Stimulated activated CD8-positive, alpha-beta memory T cell treated with anti-CD3 and anti-CD28 coated beads, Interleukin-2, amount 100 ng/mL, for 48 hours (primary cell): ENCODE results near the gene SDR42E2.
A peak's percentile ranks its signal among the peaks of the same experiment; 100 is the strongest.
"Not testable (repeated sequence)": the region's sequence is repeated elsewhere in the genome, so short reads cannot be mapped to it uniquely, and the experiment has no call there.

ENCODE experiments used
- DNase-seq, 2 donors: peaks; one replicate each; pipeline ENCODE4 v3.0.0-alpha.2; 2020; ENCODE audit warnings: low read depth in 2 of 2

Gene SDR42E2

DNA sequence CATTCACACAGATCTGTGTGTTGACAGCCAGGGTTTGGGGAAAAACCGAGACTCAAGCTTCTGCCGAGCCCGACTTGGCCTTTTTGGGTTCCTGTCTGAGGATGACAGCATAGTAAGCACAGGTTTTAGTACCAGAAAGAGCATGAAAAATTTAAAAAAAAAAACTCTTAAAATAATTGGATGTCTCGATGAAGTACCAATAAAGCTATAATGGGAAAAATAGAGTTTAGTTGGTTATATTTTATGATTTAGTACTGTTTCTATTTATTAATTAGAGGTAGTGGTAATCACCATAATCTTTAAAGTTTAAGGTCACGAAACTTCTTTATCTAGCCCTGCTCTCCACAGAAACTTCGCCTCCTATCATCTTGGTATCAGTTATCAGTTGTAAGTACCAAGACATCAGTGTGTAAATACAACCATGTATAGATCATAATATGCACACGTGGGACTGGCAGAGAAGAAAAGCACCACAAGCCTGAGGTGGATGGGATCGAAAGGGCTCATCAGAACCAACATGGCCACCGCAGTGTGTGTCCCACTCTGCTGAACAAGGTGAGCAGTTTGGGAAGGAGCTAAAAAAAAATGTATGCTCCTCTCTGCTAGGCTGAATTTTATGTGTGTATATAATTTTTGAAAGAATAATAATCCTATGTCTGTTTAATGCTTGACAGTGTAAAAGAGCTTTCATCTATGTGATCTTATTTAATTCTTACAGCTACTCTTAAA is 29.4 kb downstream of the SDR42E2 start:
- DNase-seq = peak in 1 of 2 donors; percentile 30

DNA sequence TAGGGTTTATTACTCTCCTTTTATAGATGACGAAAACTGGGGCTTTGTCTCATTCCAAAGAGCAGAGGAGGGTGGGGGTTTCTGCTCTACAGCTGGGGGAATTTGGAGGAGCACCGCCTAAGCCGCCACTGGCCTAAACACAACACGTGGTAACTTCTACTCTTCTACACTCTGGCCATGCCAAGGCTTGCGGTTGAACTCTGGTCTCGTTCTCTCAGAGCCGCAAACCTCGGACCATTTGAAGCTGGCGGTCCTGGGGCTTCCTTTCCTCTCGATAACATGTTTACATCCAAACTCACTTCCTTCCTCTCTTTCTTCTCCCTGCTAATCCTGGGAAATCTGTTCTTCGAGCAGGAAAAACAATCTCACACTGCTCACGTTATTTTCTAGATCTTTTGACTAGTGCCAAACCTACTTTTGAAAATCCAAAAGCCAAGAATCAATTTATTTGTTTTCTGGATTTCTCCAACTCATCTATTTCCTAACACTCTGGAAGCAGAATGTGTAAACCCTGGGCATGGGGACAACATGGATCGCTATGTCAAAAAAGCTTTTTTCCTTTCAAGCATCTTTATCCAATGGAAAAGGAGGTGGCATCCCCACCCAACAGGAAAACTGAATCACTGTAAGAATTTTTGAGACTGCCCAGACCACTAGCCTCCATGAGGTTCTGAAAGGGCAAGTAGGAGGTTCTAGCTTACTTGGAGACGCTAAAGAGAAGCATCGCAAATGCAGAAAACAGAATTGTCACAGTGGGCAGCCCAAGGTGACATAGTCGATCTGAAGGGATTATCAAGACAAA is 30.2 kb downstream of the SDR42E2 start:
- peak; percentile 68 for DNase-seq

DNA sequence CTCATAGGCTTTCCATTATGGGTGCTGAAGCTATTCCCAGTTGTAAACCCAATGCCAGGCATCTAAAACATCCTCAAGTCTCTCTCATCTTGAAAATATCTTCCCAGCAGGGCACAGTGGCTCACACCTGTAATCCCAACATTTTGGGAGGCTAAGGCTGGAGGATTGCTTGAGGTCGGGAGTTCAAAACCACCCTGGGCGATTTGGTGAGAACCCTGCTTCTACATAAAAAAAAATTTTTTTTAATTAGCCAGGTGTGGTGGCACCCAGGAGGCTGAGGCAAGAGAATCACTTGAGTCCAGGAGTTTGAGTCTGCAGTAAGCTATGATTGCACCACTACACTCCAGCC is 30.7 kb downstream of the SDR42E2 start:
- DNase-seq = no peak

DNA sequence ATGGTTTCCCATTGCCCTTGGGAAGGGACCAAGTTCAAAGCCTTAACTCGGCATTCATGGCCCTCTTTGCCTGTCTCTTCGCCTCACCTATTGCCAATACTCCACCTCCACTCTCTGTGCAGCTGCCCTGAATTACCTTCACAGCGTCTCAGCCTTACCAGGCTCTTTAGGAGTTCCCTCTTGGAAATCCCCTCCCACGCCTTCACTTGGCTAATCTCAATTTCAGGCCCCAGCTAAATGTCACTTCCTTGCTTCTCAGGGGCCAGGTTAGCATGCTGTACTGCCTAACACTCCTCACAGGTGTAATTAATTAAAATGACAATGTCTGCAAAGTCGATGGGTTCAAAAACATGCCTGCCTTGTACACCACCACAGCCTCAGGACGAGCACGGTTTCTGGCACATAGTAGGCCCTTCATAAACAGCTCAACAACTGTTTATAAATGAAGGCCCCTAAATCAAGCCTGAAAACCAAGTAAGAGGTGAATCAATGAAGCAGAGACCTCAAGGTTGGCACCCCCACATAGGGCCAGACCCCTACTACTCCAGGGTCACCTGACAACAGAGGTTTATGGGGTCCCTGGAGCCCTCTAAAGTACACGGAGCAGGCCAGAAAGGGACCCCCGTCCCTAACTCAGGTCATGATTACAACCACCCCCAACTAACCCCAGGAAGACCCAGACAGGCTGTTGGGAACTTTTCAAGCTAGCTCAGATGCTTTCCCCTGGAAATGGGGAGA is 32.6 kb downstream of the SDR42E2 start:
- DNase-seq = no peak

DNA sequence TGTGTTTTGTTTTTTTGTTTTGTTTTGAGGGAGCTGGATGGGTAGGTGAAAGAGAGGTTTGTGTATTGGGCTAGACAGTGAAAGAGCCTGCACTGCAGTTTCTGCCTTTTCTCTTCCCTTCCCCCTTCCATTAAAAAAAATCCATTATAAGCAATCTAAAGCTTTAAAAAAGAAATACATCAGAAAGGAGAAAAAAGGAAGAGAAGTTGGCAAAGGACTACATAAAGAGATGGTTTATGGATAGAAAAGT is 33.1 kb downstream of the SDR42E2 start:
- DNase-seq = no peak

DNA sequence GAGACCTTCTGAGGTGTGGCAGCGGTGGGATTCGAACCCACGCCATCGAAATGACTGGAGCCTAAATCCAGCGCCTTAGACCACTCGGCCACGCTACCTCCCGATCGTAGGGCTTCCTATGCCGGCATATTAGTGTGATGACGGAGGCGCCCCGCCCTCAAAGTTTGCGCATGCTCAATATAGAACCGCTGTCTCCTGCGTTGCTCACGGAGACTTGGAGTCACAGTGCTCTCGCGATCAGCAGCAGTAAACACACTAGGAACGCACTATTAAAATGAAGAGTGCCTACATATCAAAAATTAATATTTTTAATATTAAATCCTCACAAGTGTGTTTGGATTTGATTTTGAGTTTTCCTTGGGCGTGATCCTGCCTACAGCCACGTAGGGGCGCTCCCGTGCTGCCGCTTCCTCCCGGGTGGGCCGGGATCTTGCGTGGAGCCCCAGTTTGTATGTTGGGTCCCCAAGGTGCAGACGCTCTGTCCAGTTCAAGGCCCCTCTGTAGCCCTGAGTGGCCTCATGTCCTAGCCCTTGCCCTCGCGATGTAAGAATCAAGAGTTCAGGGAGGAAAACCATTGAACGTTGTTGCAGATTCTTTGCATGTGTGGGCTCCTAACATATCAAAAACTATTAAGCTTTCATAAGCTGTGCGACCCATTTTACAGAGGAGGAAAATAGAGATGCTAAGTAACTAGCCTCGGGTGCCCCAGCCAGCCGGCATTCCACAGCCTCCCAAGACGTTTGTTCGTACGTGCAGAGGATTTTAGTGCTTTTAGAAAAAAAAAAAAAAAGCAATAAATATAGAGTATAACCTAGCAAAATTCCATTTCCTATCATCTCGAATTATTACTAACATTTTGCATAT is 33.6 kb downstream of the SDR42E2 start:
- DNase-seq = peak; percentile 73 to 88

DNA sequence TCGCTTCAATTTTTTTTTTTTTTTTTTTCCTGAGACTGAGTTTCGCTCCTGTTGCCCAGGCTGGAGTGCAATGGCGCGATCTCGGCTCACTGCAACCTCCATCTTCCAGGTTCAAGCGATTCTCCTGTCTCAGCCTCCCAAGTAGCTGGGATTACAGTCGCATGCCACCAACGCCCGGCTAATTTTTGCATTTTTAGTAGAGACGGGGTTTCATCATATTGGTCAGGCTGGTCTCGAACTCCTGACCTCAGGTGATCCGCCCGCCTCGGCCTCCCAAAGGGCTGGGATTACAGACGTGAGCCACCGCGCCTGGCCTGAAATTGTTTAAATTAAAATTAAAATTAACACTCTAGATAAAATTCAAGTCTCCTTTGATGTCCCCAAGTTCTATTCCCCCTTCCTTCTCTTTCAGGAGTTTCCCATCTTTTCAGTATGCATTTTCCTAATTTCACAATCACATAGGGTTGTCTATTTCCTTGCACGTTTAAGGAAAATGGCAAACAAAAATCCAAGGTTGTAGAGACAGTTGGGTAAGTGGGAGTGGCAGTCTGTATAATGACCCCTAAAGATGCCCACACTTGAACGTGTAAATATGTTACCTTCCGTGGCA is 34.4 kb downstream of the SDR42E2 start:
- DNase-seq = not testable (repeated sequence)

DNA sequence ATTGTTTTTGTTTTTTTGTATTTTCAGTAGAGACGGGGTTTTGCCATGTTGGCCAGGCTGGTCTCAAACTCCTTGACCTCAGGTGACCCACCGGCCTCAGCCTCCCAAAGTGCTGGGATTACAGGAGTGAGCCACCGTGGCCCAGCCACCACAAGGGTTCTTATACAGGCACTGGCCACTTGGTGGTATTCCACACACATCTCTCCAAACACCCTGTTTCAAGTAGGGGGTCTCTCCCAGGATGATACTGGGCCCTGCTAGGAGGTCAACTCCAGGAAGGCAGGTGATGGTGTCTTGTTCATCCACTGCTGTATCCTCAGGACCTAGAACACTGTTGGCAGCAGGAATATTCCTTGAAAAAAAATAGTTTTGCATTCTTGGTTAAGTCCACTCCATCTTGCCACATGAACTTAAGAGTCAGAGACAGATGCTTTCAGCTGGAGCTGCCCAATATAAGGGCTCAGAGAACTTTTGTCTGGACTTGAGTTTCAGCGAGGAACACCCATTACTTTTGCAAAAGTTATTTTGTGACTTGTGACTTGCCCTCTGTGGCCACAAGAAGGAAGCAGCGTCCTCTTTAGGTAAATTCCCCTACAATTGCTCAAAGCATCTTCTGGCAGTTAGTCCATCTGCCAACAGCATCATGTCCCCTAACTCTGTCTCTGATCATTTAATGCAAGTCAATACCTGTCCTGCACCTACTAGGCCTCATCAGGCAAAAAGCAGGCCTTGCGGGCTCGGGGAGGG is 36.4 kb downstream of the SDR42E2 start:
- no peak for DNase-seq

DNA sequence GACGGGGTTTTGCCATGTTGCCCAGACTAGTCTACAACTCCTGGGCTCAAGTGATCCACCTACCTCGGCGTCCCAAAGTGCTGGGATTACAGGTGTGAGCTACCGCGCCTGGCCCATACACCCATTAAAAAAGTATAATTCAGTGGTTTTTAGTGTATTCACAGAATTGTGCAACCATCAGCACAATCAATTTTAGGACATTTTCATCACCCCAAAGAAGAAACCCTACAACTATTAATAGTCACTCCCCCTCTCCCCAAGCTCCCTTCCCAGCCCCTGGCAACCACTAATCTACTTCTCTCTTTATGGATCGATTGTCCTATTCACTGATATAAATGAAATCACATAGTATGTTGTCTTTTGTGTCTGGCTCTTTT is 39.9 kb downstream of the SDR42E2 start:
- DNase-seq = no peak

DNA sequence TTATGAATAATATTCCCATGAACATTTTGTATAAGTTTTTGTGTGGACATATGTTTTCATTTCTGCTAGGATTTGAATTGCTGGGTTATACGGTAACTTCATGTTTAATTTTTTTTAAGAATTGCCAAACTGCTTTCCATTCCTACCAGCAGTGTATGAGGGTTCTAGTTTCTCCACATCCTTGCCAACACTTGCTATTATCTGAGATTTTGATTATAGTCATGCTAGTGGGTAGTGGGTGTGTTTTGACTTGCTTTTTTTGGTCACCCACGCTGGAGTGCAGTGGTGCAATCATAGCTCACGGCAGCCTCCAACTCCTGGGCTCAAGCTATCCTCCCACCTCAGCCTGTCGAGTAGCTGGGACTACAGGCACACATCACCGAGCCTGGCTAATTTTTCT is 40.8 kb downstream of the SDR42E2 start:
- DNase-seq = no peak

DNA sequence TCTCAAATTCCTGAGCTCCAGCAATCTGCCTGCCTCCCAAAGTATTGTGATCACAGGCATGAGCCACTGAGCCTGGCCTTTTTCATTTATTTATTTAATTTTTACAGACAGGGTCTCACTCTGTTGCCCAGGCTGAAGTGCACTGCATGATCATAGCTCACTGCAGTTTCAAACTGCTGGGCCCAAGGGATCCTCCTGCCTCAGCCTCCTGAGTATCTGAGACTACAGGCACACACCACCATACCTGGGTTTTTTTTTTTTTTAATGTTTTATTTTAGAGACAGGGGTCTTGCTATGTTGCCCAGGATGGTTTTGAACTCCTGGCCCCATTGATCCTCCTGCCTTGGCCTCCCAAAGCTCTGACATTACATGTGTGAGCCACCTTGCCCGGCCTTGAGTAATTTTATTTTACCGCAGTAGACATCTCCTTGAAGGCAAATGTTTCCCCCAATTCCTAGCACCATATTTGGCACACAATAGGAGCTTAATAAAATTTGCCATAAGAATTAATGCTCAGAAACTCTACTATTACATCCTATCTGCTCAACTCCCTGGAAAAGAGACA is 41.9 kb downstream of the SDR42E2 start:
- no peak for DNase-seq

DNA sequence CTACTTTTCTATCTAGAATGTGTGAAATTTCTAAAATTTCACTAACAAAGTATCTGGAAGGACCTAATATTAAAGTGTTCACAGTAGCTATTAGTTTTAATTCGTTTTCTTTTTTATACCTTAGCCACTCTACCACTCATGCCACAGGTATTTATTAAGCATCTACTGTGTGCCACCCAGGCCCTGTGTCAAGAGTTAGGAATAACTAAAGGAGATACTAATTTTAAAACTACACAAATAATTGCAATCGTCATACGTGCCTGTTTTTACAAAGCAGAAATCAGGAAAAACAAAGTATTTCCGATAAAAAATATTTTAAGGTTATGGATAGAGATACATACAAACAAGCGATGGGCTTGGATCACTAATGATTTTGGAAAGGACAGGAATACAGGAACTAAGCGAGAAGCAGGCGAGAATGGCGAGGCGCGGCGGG is 43.3 kb downstream of the SDR42E2 start:
- no peak for DNase-seq

DNA sequence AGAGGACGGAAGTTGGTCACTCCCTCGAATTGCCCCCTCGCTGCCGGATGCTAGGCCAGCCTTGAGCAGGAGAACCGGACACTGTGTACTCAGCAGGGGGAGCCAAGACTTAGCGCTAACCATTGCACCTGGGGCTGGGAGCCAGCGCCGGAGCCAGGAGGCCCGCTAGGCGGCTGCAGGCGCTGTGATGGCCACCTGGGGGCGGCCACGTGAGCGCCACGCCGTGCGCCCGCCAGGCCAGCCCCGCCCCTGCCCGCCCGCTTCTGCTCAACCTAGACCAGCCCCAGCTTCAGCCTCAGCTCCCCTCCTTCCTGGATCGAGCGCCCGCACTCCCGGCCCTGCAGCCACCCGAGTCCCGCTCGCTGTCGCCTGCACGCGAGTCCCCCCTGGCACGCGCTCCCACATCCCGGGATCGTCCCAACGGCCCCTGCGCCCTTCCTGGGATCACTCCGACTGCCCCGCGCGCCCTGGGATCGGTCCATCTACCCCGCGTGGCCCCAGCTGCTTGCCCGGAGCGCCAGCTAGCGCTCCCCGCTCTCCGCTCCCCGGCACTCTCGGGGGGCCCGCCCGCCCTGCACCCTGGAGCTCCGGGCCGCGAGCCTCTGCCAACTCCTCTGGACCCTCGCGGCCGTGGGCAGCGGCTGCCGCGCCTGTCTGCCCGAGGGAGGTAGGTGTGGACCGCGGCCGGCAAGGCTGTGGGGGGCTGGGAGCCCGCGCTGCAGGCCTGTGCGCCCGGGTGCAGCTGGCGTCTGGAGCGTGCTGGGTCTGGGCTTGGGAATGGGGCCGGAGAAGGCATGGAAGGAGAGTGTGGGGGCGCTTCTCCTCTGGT is 43.9 kb downstream of the SDR42E2 start, which contains the start of gene EEF2K:
EEF2K (plus strand) TSS at position 266 of the 829 bp plus-strand sequence. CDS start 19,452 bp downstream, outside the sequence.
- peak; percentile 81 to 83 for DNase-seq

DNA sequence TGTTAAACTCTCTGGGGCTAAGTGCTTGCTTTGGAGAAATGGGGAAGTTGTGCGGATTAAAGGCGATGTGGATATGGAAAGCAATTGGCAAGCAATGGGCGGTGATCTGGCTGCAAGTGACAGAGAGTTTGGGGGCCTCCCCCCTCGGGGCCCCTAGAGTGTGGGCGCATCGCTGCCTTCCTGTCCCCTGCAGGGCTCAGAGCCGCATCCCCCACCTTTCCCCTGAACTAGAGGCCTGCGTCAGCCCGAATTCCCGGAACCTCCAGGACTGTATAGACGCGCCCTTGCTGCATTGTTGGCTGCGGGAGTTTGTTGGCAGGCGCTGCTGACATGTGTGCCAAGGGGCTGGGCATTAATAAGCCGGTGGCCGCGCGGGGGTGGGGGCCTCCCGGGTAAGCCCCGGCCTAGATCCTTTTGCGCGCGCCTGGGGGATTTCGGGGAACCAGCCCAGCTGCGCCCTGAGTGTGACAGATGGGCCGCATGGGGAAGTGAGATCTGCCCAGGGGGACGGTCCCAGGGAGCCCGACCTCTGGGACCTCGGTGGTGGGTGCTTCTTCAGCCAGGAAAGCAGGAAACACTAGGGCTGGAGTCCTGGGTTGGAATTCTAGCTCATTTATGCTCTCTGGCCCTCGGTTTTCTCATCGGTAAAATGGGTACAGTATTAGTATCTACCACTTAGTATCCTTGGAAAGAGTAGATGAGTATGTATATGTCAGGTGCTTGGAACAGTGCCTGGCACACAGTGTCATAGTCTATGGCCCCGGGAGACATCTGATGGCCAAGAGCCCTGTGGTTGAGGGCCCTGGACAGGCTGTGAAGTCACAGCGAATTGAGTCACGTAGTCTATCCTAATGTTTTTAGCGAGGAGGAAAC is 44.8 kb downstream of the SDR42E2 start:
- peak; percentile 69 to 79 for DNase-seq

DNA sequence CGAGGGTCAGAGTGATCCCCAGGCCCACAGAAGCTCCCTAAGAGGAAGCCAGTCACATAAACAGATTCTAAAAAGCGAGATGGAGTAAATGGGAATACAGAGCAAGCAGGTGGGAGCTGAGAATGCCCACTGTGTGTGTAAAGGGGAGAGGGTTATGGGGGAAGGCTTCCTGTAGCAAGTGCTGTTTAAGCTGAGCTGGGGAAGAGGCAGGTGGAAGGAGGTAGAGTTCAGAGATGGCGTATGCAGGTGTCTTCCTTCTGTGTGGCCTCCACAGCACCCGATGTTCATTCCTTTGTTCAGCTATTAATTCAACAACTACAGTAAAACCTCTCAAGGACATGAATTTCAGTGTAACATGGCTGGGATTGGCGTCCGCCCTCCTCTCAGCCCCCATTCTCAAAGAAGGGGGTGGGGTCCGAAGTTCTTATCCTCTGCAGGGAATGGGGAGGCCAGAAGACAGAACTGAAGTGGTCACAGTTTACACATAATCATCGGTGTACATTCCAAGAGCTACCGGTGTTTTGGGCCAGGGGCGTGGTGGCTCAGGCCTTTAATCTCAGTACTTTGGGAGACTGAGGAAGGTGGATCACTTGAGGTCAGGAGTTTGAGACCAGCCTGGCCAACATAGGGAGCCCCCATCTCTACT is 45.5 kb downstream of the SDR42E2 start:
- DNase-seq = no peak

DNA sequence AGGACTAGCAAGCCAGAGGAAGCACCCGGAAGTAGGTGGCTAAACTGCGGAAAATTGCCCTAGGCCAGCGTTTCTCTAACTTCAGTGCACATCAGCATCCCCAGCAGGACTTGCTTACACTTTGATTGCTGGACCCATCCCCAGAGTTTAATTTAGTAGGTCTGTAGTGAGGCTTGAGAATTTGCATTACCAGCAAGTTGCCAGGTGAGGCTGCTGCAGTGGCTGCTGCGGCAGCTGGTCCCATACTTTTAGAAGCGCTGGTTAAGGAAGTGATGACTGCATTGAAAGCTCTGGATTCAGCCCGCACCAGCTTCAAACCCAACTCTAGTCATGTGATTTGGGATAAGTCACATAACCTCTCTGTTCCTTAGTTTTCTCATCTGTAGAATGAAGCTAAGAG is 48.0 kb downstream of the SDR42E2 start:
- DNase-seq = no peak

DNA sequence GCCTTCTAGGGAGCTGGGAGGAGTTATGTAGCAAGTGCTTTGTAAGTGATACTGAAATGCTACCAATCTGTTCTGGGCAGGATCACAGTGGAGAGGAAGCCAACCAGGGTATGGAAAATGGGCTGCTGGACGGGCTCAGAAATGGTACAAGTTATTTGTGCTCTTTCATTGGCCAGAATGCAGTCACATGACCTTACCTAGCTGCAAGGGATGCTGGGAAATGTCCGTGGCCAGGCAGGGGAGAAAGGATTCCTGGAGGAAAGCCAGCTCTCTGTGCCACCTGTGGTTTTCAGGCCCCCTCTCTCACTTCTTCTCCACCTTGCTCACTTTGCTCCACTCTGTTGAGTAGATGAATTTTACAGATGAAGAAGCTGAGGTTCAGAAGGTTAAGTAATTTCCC is 48.5 kb downstream of the SDR42E2 start:
- no peak for DNase-seq

DNA sequence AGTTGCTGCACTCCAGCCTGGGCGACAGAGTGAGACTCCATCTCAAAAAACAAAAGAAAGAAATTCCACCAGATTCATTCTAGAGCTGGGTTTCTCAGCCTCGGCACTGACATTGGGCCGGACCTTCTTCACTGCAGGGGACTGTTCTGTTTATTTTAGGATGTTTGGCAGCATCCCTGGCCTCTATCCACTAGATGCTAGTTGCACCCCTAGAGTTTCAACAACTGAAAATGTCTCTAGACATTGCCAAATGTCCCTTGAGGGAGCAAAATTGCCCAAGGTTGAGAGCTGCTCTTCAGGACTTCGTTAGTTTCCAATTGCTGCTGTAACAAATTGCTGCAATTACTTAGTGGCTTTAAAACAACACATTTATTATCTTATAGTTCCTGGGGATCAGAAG is 50.9 kb downstream of the SDR42E2 start:
- DNase-seq = no peak
